Measurements from ENCODE around the gene DGKD. TPM values are rescaled to one million over a fixed set of nuclear protein-coding genes. Genes with fewer than 3 reads are reported as not detected.
"Not testable (repeated sequence)": the region's sequence is repeated elsewhere in the genome, so short reads cannot be mapped to it uniquely, and the experiment has no call there.

DGKD gene
- total RNA-seq, 4 donors from 2014 or later = 67.7 to 195 (median 125) TPM

DNA sequence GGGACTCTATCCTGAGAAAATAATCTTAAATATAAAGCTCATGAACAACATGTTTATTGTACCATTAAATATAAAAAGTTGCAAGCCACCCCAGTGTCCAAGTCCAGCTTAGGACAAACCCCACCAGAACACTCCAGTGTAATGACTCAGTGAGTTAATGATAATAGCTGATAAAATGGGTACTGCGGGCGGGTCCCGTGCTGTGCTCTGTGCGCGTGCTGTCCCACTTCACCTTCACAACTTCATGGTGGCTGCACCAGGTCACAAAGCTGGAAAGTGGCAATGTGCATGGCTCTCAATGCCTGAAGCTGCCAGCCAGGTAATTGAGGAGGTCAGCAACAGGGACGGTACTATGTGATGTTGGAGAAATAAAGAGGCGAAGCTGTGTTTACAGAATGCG is 18.6 kb downstream of the DGKD start:
- Histone ChIP-seq H3K9me3 (no peaks in the 10 kb centered on the region), H3K27ac (peak overlapping the region in 1 of 4 donors; percentile 57), H3K27me3 (no peaks in the 10 kb centered on the region), H3K36me3 (peaks cover 0 to 8% (median 0%) of the 10 kb centered on the region in 3 donors), H3K4me3 (no peak overlapping the region), H3K4me1 (peaks cover 0 to 19% (median 3%) of the 10 kb centered on the region in 4 donors)
- DNase-seq = no peak
- TF ChIP-seq, protein P1, sequence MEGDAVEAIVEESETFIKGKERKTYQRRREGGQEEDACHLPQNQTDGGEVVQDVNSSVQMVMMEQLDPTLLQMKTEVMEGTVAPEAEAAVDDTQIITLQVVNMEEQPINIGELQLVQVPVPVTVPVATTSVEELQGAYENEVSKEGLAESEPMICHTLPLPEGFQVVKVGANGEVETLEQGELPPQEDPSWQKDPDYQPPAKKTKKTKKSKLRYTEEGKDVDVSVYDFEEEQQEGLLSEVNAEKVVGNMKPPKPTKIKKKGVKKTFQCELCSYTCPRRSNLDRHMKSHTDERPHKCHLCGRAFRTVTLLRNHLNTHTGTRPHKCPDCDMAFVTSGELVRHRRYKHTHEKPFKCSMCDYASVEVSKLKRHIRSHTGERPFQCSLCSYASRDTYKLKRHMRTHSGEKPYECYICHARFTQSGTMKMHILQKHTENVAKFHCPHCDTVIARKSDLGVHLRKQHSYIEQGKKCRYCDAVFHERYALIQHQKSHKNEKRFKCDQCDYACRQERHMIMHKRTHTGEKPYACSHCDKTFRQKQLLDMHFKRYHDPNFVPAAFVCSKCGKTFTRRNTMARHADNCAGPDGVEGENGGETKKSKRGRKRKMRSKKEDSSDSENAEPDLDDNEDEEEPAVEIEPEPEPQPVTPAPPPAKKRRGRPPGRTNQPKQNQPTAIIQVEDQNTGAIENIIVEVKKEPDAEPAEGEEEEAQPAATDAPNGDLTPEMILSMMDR (IDR thresholded peaks at IDR 0.05) = no peak
- no peak for TF ChIP-seq POLR2A (IDR thresholded peaks at IDR 0.05)

DNA sequence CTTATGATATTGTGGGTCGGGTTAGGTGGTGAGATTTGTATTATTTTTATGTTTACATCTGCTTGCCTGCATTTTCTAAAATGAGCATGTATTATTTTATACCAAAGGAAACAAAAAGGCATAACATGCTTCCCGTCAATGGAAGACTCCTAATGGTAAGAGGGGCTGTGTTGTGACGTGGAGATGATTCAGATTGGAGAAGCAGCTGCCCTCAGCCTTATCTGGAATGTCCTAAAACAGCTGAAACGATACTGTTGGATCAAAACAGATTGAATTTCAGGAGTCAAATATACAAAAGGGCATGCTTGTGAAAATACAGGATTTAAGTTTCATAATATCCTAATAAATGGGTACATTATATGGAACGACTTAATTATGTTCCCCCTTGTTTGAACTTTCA is 19.0 kb downstream of the DGKD start:
- no peak overlapping the region for H3K4me3 ChIP-seq
- peak overlapping the region in 1 of 4 donors; percentile 57 for H3K27ac ChIP-seq
- TF ChIP-seq, protein P1 (IDR thresholded peaks at IDR 0.05) = no peak
- TF ChIP-seq POLR2A (IDR thresholded peaks at IDR 0.05) = no peak
- no peaks in the 10 kb centered on the region for H3K27me3 ChIP-seq
- no peak for DNase-seq
- H3K36me3 ChIP-seq = peaks cover 0 to 8% (median 0%) of the 10 kb centered on the region in 3 donors
- no peaks in the 10 kb centered on the region for H3K9me3 ChIP-seq
- H3K4me1 ChIP-seq = peaks cover 0 to 19% (median 3%) of the 10 kb centered on the region in 4 donors

GRCh38 chr2:233374776-233375175 is 20.5 kb downstream of the DGKD start:
- H3K4me1 ChIP-seq = peaks cover 0 to 19% (median 3%) of the 10 kb centered on the region in 4 donors
- not testable (repeated sequence) for H3K4me3 ChIP-seq, DNase-seq, H3K9me3 ChIP-seq, H3K36me3 ChIP-seq, H3K27me3 ChIP-seq
- H3K27ac ChIP-seq = peak overlapping the region in 1 of 4 donors; percentile 21

- no peaks in the 10 kb centered on the region for H3K27me3 ChIP-seq
- H3K9me3 ChIP-seq = no peaks in the 10 kb centered on the region
- TF ChIP-seq POLR2A (IDR thresholded peaks at IDR 0.05) = no peak
- no peak overlapping the region for H3K4me3 ChIP-seq
- peaks cover 0 to 8% (median 0%) of the 10 kb centered on the region in 3 donors for H3K36me3 ChIP-seq
- peak overlapping the region in 2 of 4 donors; percentile 21 to 61 for H3K27ac ChIP-seq
- H3K4me1 ChIP-seq = peaks cover 0 to 19% (median 3%) of the 10 kb centered on the region in 4 donors
- no peak for DNase-seq
Measured at GRCh38 chr2:233375490-233376314, 21.4 kb downstream of the DGKD start.

- TF ChIP-seq, protein P1 (IDR thresholded peaks at IDR 0.05) = no peak
- TF ChIP-seq POLR2A (IDR thresholded peaks at IDR 0.05) = no peak
Measured at GRCh38 chr2:233379034-233379433, 24.7 kb downstream of the DGKD start.

DNA sequence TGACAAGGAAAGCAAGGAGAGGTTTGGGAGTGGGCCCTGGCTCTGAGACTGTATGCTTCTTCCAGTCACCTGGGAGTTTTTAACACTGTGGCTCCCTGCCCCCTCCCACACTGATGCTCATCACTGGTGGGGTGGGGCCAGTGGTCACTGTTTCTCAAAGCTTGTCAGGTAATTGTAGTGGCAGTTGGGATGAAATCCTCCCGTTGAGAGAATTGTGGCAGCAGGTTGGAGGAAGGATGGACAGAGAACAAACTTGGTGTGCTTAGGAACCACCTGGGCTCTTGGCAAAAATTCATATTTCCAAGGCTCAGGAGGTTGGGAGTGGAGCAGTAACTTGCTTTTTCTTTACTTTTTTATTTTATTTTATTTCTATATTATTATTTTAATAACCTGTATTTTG is 25.1 kb downstream of the DGKD start:
- Histone ChIP-seq H3K4me3 (no peak overlapping the region), H3K27ac (no peak overlapping the region), H3K9me3 (no peaks in the 10 kb centered on the region), H3K36me3 (peaks cover 0 to 8% (median 0%) of the 10 kb centered on the region in 3 donors), H3K27me3 (no peaks in the 10 kb centered on the region), H3K4me1 (peaks cover 0 to 26% (median 3%) of the 10 kb centered on the region in 4 donors)
- no peak for TF ChIP-seq POLR2A (IDR thresholded peaks at IDR 0.05)
- TF ChIP-seq, protein P1 (IDR thresholded peaks at IDR 0.05) = no peak
- no peak for DNase-seq

More at GRCh38 chr2:233379034-233379433, 24.7 kb downstream of the DGKD start:
- Histone ChIP-seq H3K4me3 (no peak overlapping the region), H3K27me3 (no peaks in the 10 kb centered on the region), H3K36me3 (peaks cover 0 to 8% (median 0%) of the 10 kb centered on the region in 3 donors), H3K9me3 (no peaks in the 10 kb centered on the region), H3K4me1 (peaks cover 0 to 26% (median 3%) of the 10 kb centered on the region in 4 donors), H3K27ac (no peak overlapping the region)
- no peak for DNase-seq

Data from Peyer's patch (tissue), 4 donors.